Myocyte (in vitro differentiated cells): Measurements from ENCODE around the gene OBP2A. TPM values are rescaled to one million over a fixed set of nuclear protein-coding genes. Genes with fewer than 3 reads are reported as not detected.
"Not testable (repeated sequence)": the region's sequence is repeated elsewhere in the genome, so short reads cannot be mapped to it uniquely, and the experiment has no call there.

Source experiments
- DNase-seq: peaks from one replicate; pipeline ENCODE4 v3.0.0-alpha.2; 2012; ENCODE audit warnings: low read depth
- total RNA-seq: library from RNA; depleted of rRNA; stranded (reverse); fragments of >200 nt; gene quantifications from 2 replicates; pipeline ENCODE4 v1.2.3, GENCODE V29; 2014

OBP2A gene
- total RNA-seq, 1 donor from 2014 or later, result not detected

- DNase-seq, result no peak
Observed at GRCh38 chr9:135526089-135526729, 19.7 kb upstream of the OBP2A start.

GRCh38 chr9:135526730-135527571, 19.0 kb upstream of the OBP2A start:
- no peak for DNase-seq

DNA sequence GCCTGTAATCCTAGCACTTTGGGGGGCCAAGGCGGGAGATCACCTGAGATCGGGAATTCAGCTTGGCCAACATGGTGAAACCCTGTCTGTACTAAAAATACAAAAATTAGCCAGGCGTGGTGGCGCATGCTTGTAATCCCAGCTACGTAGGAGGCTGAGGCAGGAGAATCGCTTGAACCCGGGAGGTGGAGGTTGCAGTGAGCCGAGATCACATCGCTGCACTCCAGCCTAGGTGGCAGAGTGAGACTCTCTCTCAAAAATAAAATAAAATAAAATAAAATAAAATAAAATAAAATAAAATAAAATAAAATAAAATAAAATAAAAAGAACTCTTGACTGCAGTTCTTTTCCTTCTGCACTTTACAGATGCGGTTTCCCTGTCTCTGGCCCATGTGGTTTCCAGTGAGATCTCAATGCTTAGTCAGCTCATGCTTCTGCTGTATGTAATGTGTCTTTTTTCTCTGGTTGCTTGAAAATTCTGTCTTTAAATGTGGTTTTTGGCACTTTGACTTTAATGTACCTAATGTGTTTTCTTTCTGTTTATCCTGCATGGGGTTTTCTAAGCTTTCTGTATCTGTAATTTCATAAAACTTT, 17.0 kb upstream of the OBP2A start:
- DNase-seq, result not testable (repeated sequence)

GRCh38 chr9:135530146-135530545, 15.8 kb upstream of the OBP2A start:
- no peak for DNase-seq

DNA sequence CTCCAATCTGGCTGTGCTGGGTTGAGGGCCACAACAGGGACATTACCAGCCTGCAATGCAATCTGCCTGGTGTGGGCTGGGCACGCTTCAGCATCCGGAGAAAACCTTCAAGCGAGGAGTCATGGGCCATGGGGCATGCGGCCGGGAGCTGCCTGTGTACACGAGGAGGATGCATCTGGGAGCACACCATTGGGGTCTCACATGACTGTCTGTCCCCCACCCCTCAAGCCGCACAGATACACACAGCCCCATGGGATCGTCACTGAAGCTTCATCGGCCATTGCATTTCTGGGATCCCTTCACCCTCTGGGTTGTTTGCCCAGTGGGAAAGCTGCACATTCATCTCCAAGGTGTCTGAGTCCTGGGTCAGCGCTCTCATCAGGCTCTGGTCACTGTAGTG, 14.8 kb upstream of the OBP2A start:
- no peak for DNase-seq

DNA sequence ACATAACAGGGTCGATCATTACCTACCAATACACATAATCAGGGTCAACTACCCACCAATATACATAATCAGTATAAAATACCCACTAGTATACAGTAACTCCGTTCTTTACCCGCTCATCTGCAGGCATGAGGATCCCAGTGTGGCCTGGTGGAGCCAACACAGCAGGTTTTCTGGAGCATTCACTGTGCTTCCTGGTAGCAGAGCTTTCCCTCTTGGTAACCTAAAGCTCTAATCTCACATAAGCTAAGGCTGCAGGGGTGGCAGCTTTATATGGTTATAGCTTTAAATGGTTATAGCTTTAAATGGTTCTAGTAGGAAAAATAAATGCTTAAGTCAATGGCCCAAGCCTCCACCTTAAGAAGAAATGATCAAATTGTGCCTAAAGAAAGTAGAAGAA, 12.8 kb upstream of the OBP2A start:
- no peak for DNase-seq

DNA sequence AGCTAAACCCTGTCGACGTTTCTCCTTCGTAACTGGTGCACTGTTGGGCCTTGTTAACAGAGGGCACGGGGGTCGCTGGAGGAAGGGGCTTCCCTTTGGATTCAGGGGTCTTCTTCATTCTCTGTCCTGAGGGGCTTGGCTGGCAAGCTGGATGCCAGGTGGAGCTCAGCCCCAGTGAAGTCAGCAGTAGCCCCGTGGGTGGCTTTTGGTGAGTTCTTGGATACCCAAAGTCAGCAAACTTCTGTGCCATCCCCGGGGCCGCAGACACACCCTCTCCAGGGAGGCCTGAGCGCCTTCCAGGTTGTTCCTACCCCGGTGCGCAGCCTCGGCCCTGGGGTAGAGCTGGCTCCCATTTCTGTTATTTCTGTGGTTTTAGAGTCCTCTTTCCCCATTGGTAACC, 12.3 kb upstream of the OBP2A start:
- no peak for DNase-seq

DNA sequence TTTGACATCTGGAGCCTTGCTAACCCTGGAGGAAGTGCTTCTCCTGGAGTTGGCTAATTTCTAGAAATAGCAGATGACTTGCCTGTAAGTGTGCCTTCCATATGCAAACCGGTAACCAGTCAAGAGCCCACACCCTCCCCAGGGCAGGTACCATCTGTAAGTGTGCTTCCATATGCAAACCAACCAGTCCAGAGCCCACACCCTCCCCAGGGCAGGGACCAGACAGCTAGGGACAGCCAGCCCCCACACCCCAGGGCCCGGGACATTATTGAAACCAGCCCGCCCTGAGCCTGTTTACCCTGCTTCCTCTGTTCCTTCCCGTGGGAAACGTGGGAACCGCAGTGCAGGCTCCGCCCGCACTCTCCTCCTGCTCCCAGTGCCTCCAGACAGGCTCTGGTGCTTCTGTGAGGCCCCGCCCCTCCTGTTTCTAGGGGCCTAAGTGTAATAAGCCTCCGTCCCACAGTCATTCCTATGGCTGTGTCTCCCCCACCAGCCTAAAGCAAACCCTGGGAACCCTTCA, 11.7 kb upstream of the OBP2A start:
- DNase-seq, result not testable (repeated sequence)

GRCh38 chr9:135534826-135535225, 11.1 kb upstream of the OBP2A start:
- not testable (repeated sequence) for DNase-seq

GRCh38 chr9:135535631-135536030, 10.3 kb upstream of the OBP2A start:
- not testable (repeated sequence) for DNase-seq

DNA sequence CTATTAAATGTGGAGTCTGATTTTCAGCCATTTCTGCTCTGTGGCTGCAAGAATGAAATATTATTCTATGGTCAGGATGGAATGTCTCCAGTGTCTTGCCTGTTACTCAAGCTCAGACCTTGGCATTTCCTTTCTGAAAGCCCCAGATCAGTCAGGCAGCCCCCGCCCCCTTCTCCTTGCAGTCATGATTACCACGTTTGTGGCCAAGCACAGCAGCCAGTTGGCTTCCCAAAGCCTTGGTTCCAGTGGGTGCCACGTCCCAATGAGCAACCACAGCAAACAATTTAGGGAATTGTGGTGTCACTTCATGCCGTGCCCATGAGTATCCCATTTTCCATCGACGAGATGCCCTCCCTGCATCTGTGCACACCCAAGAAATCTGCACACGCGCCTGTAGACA, 9.7 kb upstream of the OBP2A start:
- DNase-seq, result peak; percentile 33

- DNase-seq, result not testable (repeated sequence)
Observed at GRCh38 chr9:135543262-135543894, 2.5 kb upstream of the OBP2A start.

DNA sequence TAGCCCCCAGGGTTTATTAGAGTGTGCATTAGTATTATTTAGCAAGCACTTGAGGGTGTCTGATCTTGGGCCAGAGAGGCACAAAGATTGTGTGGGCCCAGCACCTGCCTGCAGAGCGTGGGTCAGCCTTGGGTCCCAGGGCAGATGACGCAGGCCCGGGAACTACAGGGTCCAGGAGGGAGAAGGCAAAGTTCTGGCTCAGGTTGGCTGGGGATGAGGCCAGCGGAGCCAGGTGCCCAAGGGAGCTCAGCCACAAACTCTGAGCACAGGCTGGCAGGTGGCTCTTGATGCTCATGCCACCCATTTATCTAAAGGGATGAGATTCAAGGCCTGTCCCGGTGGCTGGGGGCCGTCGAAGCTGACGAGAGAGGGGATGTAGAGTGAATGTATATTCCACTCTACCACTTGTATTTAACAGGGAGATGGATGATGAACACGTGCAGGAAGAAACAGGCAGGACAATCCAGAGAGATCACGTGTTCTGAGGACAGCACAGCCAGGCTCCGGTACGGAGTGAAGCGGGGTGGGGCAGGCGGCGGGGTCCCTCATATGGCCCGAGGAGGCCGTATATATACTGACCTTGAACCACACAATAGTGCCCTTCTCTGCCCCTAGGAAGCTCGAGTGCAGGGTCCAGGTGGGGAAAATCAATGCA, 818 bp upstream of the OBP2A start:
- DNase-seq, result no peak

DNA sequence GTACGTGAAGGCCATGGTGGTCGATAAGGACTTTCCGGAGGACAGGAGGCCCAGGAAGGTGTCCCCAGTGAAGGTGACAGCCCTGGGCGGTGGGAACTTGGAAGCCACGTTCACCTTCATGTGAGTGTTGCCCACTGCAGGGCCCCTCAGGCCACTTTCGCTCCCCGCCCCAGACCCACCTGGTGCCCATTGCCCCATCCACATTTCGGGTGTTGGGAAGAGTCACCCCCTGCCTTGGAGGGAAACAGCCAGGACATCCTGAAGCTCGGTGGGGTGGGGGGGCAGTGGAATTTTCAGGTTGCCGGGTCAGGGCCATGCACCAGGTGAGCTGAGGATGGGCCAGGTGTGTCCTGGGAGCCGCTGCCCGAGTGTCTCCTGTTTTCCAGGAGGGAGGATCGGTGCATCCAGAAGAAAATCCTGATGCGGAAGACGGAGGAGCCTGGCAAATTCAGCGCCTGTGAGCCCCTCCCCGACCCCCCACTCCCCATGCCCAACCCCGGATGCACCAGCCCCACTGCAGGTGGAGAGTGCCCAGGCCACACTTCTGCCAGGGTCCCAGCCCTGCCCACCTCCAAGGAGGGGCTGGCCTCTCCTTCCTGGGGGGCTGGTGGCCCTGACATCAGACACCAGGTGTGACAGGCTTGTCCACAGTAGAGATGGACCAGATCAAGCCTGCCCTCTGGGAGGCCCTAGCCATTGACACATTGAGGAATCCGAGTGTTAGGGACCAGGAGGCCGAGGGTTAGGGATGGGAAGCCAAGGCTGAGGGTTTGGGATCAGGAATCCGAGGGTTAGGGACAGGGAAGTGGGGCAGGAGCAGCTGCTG, 1.1 kb downstream of the OBP2A start:
- not testable (repeated sequence) for DNase-seq

GRCh38 chr9:135547756-135548736, 2.1 kb downstream of the OBP2A start:
- DNase-seq, result no peak

DNA sequence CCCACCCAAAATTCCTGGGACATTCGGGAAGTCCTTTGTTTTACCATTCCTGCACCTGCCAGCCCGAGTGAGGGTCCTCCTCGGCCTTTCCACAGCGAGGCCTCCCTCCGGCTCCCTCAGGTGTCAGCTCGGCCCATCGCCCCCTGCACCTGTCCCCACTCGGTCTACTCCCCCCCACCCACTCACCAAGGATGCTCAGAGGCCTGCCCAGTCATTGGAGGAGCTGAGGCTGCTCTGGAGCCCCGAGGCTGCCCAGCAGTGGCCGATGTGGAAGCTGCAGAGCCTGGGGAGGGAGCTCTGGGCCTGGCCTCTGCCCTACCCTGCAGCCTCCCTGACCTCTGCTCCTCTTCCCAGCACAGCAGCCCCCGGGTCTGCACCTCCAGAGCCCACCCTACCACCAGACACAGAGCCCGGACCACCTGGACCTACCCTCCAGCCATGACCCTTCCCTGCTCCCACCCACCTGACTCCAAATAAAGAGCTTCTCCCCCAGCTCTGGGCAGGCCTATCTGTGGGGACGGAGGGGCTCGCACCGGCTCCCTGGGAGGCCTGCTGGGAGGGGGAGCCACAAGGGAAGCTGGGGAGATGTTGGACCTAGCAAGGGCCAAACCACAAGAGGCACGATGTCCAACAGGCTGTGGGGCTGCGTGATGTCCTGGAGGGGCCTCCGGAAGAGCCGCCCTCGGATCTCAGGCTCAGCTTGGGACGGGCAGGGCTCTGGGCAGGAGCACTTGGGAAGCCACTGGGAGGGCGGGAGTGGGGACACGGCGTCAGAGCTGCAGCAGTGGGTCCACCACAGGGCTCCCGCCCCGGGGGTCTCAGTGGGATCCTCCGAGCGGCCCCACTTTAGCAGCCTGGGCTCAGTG, 3.8 kb downstream of the OBP2A start:
- not testable (repeated sequence) for DNase-seq

DNA sequence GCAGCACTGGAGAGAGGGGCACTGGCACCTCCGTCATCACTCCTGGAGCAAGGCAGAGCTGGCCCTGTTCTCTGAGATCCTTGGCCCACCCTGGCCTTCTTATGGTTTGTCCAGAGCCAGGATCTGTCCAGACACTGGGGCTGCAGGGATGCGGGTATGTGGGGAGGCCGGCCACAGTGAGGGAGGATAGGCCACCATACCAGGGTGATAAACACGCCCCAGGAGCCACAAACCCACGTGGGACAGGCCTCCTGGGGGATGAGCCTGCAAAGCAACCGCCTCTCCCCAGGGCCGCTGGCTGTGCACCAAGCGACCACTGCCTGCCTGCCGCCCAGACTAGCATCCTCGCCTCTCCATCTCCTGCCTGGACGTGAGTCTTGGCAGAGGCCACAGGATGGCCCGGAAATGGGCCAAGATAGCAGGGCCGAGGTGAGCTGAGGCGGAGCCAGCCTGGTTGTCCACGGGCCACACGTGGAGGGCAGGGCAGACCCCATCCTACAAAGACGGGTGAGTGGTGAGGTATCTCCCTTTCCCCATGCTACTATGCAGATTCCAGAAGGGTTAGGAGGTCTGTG, 4.5 kb downstream of the OBP2A start:
- DNase-seq, result no peak

GRCh38 chr9:135551031-135551430, 5.1 kb downstream of the OBP2A start:
- DNase-seq, result peak; percentile 55
